Transverse colon (tissue), 4 donors: Measurements from ENCODE around the gene MME. TPM values are rescaled to one million over a fixed set of nuclear protein-coding genes. Genes with fewer than 3 reads are reported as not detected.

ENCODE experiments used
- DNase-seq: peaks from one replicate; pipeline ENCODE4 v3.0.0-alpha.2; 2019
- H3K27ac ChIP-seq, 4 donors: fragments of 200-600 bp; sonication (generic); 2 replicates each; pipeline ENCODE4 v1.5.1; 2016 to 2018; ENCODE audit warnings: inconsistent platforms in 4 of 4
- H3K27me3 ChIP-seq: fragments of 200-600 bp; sonication (generic); 2 replicates; pipeline ENCODE4 v1.5.1; 2017; ENCODE audit warnings: inconsistent platforms
- H3K36me3 ChIP-seq, 4 donors: fragments of 200-600 bp; sonication (generic); 2 replicates each; pipeline ENCODE4 v1.5.1; 2017 to 2019; ENCODE audit warnings: inconsistent platforms in 4 of 4
- H3K4me1 ChIP-seq, 4 donors: fragments of 200-600 bp; sonication (generic); 2 replicates each; pipeline ENCODE4 v1.5.1; 2017 to 2020; ENCODE audit warnings: inconsistent platforms in 4 of 4
- H3K4me3 ChIP-seq, 4 donors: fragments of 200-600 bp; sonication (generic); 1 replicate in 1 of 4; 2 replicates in 3 of 4; pipeline versions ENCODE4 v1.5.1 to v1.6.1; 2017 to 2019; ENCODE audit warnings: inconsistent platforms in 4 of 4
- H3K9me3 ChIP-seq, 2 donors: fragments of 200-600 bp; sonication (generic); 2 replicates each; pipeline ENCODE4 v1.5.1; 2017 to 2019; ENCODE audit warnings: inconsistent platforms in 2 of 2
- CTCF ChIP-seq, 5 experiments: fragments of 200-600 bp in 3 of 5; fragments of 450-650 bp in 2 of 5; sonication (generic) in 3 of 5; IDR thresholded peaks; 1 replicate in 2 of 5; 2 replicates in 3 of 5; pipeline ENCODE4 v1.5.1; 2016 to 2017; ENCODE audit warnings: antibody characterized with exemption in 5 of 5, inconsistent platforms in 3 of 5, mild to moderate bottlenecking in 2 of 5, moderate library complexity in 1 of 5
- EP300 ChIP-seq: sonication (generic); formaldehyde crosslinking; IDR thresholded peaks from one replicate; pipeline ENCODE4 v1.6.1; 2017; ENCODE audit warnings: antibody characterized with exemption, low read depth
- POLR2A ChIP-seq: fragments of 450-650 bp; IDR thresholded peaks from one replicate; pipeline ENCODE4 v1.6.1; 2016; ENCODE audit warnings: antibody characterized with exemption, mild to moderate bottlenecking, moderate library complexity
- POLR2AphosphoS5 ChIP-seq, 3 donors: sonication (generic); formaldehyde crosslinking; IDR thresholded peaks; one replicate each; pipeline ENCODE4 v1.6.1; 2016; ENCODE audit warnings: antibody characterized with exemption in 3 of 3
- WGBS, 2 donors: methylation state at CpG; one replicate each; pipeline ENCODE4 v1.1.5; 2018; ENCODE audit warnings: low coverage in 1 of 2; 5-methylcytosine and 5-hydroxymethylcytosine counted together
- in situ Hi-C, 4 donors: fragments of 200-750 bp; cut with MboI; loops; one replicate each; pipeline versions ENCODE4 v1.15.0 to v1.15.1; 2017; ENCODE audit warnings: low sequenced_read_pairs in 3 of 4, low pct_ligation_motif_present in 1 of 4, low pct_unique_long_range_greater_than_20kb in 1 of 4
- intact Hi-C: fragments of 100-400 bp; cut with DNase I; formaldehyde crosslinking; loops from one replicate; pipeline ENCODE4 v1.15.1; 2023; ENCODE audit warnings: low total_unique reads
- total RNA-seq, 4 donors: library from RNA; depleted of rRNA; stranded (reverse); fragments of >200 nt; gene quantifications; one replicate each; pipeline ENCODE4 v1.1.0, GENCODE V29; 2016

MME gene
- total RNA-seq, 4 donors from 2014 or later, result 0.82 to 1.1 (median 0.95) TPM; not detected in 1

- no peaks in the 10 kb centered on the region for H3K9me3 ChIP-seq
- intact Hi-C loops (no loop called here), in situ Hi-C loops (no loop called here)
- DNase-seq, result no peak
- H3K4me3 ChIP-seq, result no peak overlapping the region
- WGBS, 2 donors, result 82 to 91% methylated on average over 4 of the region's 4 CpGs
- H3K4me1 ChIP-seq, result no peaks in the 10 kb centered on the region
- no peak for TF ChIP-seq POLR2AphosphoS5 (IDR thresholded peaks at IDR 0.05)
- no peak for TF ChIP-seq CTCF (IDR thresholded peaks at IDR 0.05)
- no peak for TF ChIP-seq POLR2A
- TF ChIP-seq EP300, result no peak
- no peaks in the 10 kb centered on the region for H3K27me3 ChIP-seq
- no peaks in the 10 kb centered on the region for H3K36me3 ChIP-seq
- no peak overlapping the region for H3K27ac ChIP-seq
Observed at GRCh38 chr3:155096303-155097008, 16.3 kb downstream of the MME start.

GRCh38 chr3:155097009-155097349 lies 16.9 kb downstream of the MME start:
- H3K27ac ChIP-seq, result no peak overlapping the region
- no peaks in the 10 kb centered on the region for H3K36me3 ChIP-seq
- no peaks in the 10 kb centered on the region for H3K27me3 ChIP-seq
- 88 to 92% methylated on average over 2 of the region's 2 CpGs for WGBS, 2 donors
- H3K9me3 ChIP-seq, result no peaks in the 10 kb centered on the region
- H3K4me1 ChIP-seq, result no peaks in the 10 kb centered on the region
- H3K4me3 ChIP-seq, result no peak overlapping the region
- no peak for DNase-seq
- TF ChIP-seq CTCF (IDR thresholded peaks at IDR 0.05) (no peak), EP300 (no peak), POLR2A (no peak)
- intact Hi-C loops (no loop called here), in situ Hi-C loops (no loop called here)

GRCh38 chr3:155101398-155101797 lies 21.3 kb downstream of the MME start:
- 27 to 41% methylated on average over 2 of the region's 2 CpGs for WGBS, 2 donors
- Histone ChIP-seq H3K4me3 (no peak overlapping the region), H3K27ac (no peak overlapping the region), H3K4me1 (no peaks in the 10 kb centered on the region), H3K36me3 (no peaks in the 10 kb centered on the region), H3K27me3 (no peaks in the 10 kb centered on the region), H3K9me3 (no peaks in the 10 kb centered on the region)
- in situ Hi-C loops (no loop called here), intact Hi-C loops (no loop called here)
- DNase-seq, result no peak
- TF ChIP-seq CTCF (IDR thresholded peaks at IDR 0.05) (no peak), POLR2AphosphoS5 (IDR thresholded peaks at IDR 0.05) (no peak), EP300 (no peak), POLR2A (no peak)

- TF ChIP-seq EP300 (no peak), POLR2AphosphoS5 (IDR thresholded peaks at IDR 0.05) (no peak), POLR2A (no peak), CTCF (IDR thresholded peaks at IDR 0.05) (no peak)
- no peak overlapping the region for H3K27ac ChIP-seq
- 80 to 83% methylated on average over 1 to 2 of the region's 2 CpGs for WGBS, 2 donors
- no peak for DNase-seq
- intact Hi-C loops (no loop called here), in situ Hi-C loops (no loop called here)
- H3K36me3 ChIP-seq, result no peaks in the 10 kb centered on the region
- no peak overlapping the region for H3K4me3 ChIP-seq
- H3K27me3 ChIP-seq, result no peaks in the 10 kb centered on the region
- H3K4me1 ChIP-seq, result no peaks in the 10 kb centered on the region
- no peaks in the 10 kb centered on the region for H3K9me3 ChIP-seq
Observed at GRCh38 chr3:155102329-155102728, 22.2 kb downstream of the MME start.
